Measurements from ENCODE around the gene LIN28B.
"Not testable (repeated sequence)": the region's sequence is repeated elsewhere in the genome, so short reads cannot be mapped to it uniquely, and the experiment has no call there.

Gene LIN28B

GRCh38 chr6:104986625-104987024 is 29.7 kb downstream of the LIN28B start:
- no peak overlapping the region for H3K27ac ChIP-seq (replicated peaks)
- TF ChIP-seq GABPA (IDR thresholded peaks at IDR 0.05; ENCODE audit: low read depth) = no peak
- no peak for TF ChIP-seq POLR2AphosphoS5 (IDR thresholded peaks at IDR 0.05; ENCODE audit: low read depth)
- TF ChIP-seq CTCF (IDR thresholded peaks at IDR 0.05; ENCODE audit: insufficient read depth, low read length) = no peak
- TF ChIP-seq REST (IDR thresholded peaks at IDR 0.05; ENCODE audit: insufficient replicate concordance, low read depth) = no peak
- no peak for TF ChIP-seq SPI1 (IDR thresholded peaks at IDR 0.05; ENCODE audit: borderline replicate concordance, low read depth)
- DNase-seq (ENCODE audit: low read depth in 1 of 2, low spot score in 1 of 2) = no peak
- no peaks in the 10 kb centered on the region for H3K27me3 ChIP-seq (ENCODE audit: insufficient read depth, poor library complexity, severe bottlenecking)
- no peak overlapping the region for H3K4me3 ChIP-seq (replicated peaks; ENCODE audit: insufficient read depth, low read length)

- Histone ChIP-seq H3K27me3 (ENCODE audit: insufficient read depth, poor library complexity, severe bottlenecking) (no peaks in the 10 kb centered on the region), H3K4me3 (replicated peaks; ENCODE audit: insufficient read depth, low read length) (no peak overlapping the region), H3K27ac (replicated peaks) (no peak overlapping the region)
- no peak for DNase-seq (ENCODE audit: low read depth in 1 of 2, low spot score in 1 of 2)
- TF ChIP-seq SPI1 (IDR thresholded peaks at IDR 0.05; ENCODE audit: borderline replicate concordance, low read depth) (no peak), CTCF (IDR thresholded peaks at IDR 0.05; ENCODE audit: insufficient read depth, low read length) (no peak), GABPA (IDR thresholded peaks at IDR 0.05; ENCODE audit: low read depth) (no peak), POLR2AphosphoS5 (IDR thresholded peaks at IDR 0.05; ENCODE audit: low read depth) (no peak), REST (IDR thresholded peaks at IDR 0.05; ENCODE audit: insufficient replicate concordance, low read depth) (no peak)
Measured at GRCh38 chr6:104987218-104987617, 30.3 kb downstream of the LIN28B start.

GRCh38 chr6:104990085-104990484 is 33.2 kb downstream of the LIN28B start:
- Histone ChIP-seq H3K27me3 (ENCODE audit: insufficient read depth, poor library complexity, severe bottlenecking) (no peaks in the 10 kb centered on the region), H3K4me3 (replicated peaks; ENCODE audit: insufficient read depth, low read length) (no peak overlapping the region), H3K27ac (replicated peaks) (no peak overlapping the region)
- TF ChIP-seq POLR2AphosphoS5 (IDR thresholded peaks at IDR 0.05; ENCODE audit: low read depth) (no peak), REST (IDR thresholded peaks at IDR 0.05; ENCODE audit: insufficient replicate concordance, low read depth) (no peak), GABPA (IDR thresholded peaks at IDR 0.05; ENCODE audit: low read depth) (no peak), CTCF (IDR thresholded peaks at IDR 0.05; ENCODE audit: insufficient read depth, low read length) (no peak)
- DNase-seq (ENCODE audit: low read depth in 1 of 2, low spot score in 1 of 2) = no peak

GRCh38 chr6:104991062-104991461 is 34.2 kb downstream of the LIN28B start:
- H3K27me3 ChIP-seq (ENCODE audit: insufficient read depth, poor library complexity, severe bottlenecking); H3K4me3 ChIP-seq (replicated peaks; ENCODE audit: insufficient read depth, low read length); H3K27ac ChIP-seq (replicated peaks); DNase-seq (ENCODE audit: low read depth in 1 of 2, low spot score in 1 of 2): not testable (repeated sequence)

GRCh38 chr6:104993576-104993975 is 36.7 kb downstream of the LIN28B start:
- H3K4me3 ChIP-seq (replicated peaks; ENCODE audit: insufficient read depth, low read length); H3K27ac ChIP-seq (replicated peaks); DNase-seq (ENCODE audit: low read depth in 1 of 2, low spot score in 1 of 2): not testable (repeated sequence)

More at GRCh38 chr6:104993576-104993975, 36.7 kb downstream of the LIN28B start:
- H3K27me3 ChIP-seq (ENCODE audit: insufficient read depth, poor library complexity, severe bottlenecking) = not testable (repeated sequence)
